ENCODE measurements around the gene RANBP17. TPM values are rescaled to one million over a fixed set of nuclear protein-coding genes. Genes with fewer than 3 reads are reported as not detected.

RANBP17 gene
- total and polyA plus RNA-seq, 7 experiments from 2014 or later, result 3.0 TPM; not detected in 6

- DNase-seq (no peak), ATAC-seq (no peak)
- Mint-ChIP-seq H3K27me3 (peaks cover 57 to 76% (median 68%) of the 10 kb centered on the region in 5 donors), H3K36me3 (no peaks in the 10 kb centered on the region), H3K27ac (peak overlapping the region in 1 of 9 donors; percentile 50), H3K4me3 (no peak overlapping the region), H3K4me1 (peaks cover 5 to 25% (median 10%) of the 10 kb centered on the region in 7 donors), H3K9me3 (no peaks in the 10 kb centered on the region)
- no peaks in the 10 kb centered on the region for H3K36me3 ChIP-seq (ENCODE audit: control insufficient read depth in 2 of 3, insufficient read depth in 3 of 3, low read length in 3 of 3)
- CTCF ChIA-PET, result no interaction called here
- H3K4me3 ChIP-seq (ENCODE audit: low read length), result no peak overlapping the region
- no peaks in the 10 kb centered on the region for H3K9me3 ChIP-seq (ENCODE audit: control insufficient read depth in 2 of 3, low read length in 3 of 3)
- intact Hi-C loops (cut with micrococcal nuclease), result no loop called here
- POLR2A ChIA-PET, result no interaction called here
- no peaks in the 10 kb centered on the region for H3K4me1 ChIP-seq (ENCODE audit: control insufficient read depth in 2 of 2, insufficient read depth in 2 of 2, low read length in 2 of 2)
- no peak overlapping the region for H3K27ac ChIP-seq (ENCODE audit: low read depth, low read length)
- H3K27me3 ChIP-seq (ENCODE audit: control insufficient read depth in 2 of 2, insufficient read depth in 2 of 2, low read length in 2 of 2), result peaks cover 0 to 7% of the 10 kb centered on the region in 2 donors
Measured at GRCh38 chr5:171306781-171307591, 445.2 kb downstream of the RANBP17 start.

- H3K4me3 Mint-ChIP-seq, result peak overlapping the region in 3 of 10 donors; percentile 4 to 39 (median 30)
- no peaks in the 10 kb centered on the region for H3K36me3 ChIP-seq (ENCODE audit: control insufficient read depth in 2 of 3, insufficient read depth in 3 of 3, low read length in 3 of 3)
- ChIA-PET CTCF (no interaction called here), POLR2A (no interaction called here)
- H3K27ac Mint-ChIP-seq, result peak overlapping the region in 1 of 9 donors; percentile 50
- peaks cover 0 to 3% (median 0%) of the 10 kb centered on the region in 11 donors for H3K9me3 Mint-ChIP-seq
- peaks cover 7 to 31% (median 14%) of the 10 kb centered on the region in 7 donors for H3K4me1 Mint-ChIP-seq
- no peaks in the 10 kb centered on the region for H3K9me3 ChIP-seq (ENCODE audit: control insufficient read depth in 2 of 3, low read length in 3 of 3)
- DNase-seq (no peak), ATAC-seq (no peak)
- intact Hi-C loops (cut with micrococcal nuclease), result no loop called here
- peaks cover 0 to 7% of the 10 kb centered on the region in 2 donors for H3K27me3 ChIP-seq (ENCODE audit: control insufficient read depth in 2 of 2, insufficient read depth in 2 of 2, low read length in 2 of 2)
- no peaks in the 10 kb centered on the region for H3K4me1 ChIP-seq (ENCODE audit: control insufficient read depth in 2 of 2, insufficient read depth in 2 of 2, low read length in 2 of 2)
- H3K27me3 Mint-ChIP-seq, result peaks cover 58 to 79% (median 67%) of the 10 kb centered on the region in 5 donors
- H3K36me3 Mint-ChIP-seq, result peaks cover 0 to 3% (median 2%) of the 10 kb centered on the region in 5 donors
- H3K27ac ChIP-seq (ENCODE audit: low read depth, low read length), result no peak overlapping the region
- H3K4me3 ChIP-seq (ENCODE audit: low read length), result no peak overlapping the region
Measured at GRCh38 chr5:171307789-171308452, 446.1 kb downstream of the RANBP17 start.

- CTCF ChIA-PET, result no interaction called here
- DNase-seq, result no peak
- Mint-ChIP-seq H3K36me3 (peaks cover 0 to 6% (median 5%) of the 10 kb centered on the region in 5 donors), H3K4me3 (peak within 1 kb of the TSS in 2 of 10 donors; percentile 30 to 61), H3K27ac (peak within 1 kb of the TSS in 1 of 9 donors; percentile 76), H3K9me3 (peaks cover 0 to 5% (median 0%) of the 10 kb centered on the region in 11 donors), H3K4me1 (peaks cover 11 to 37% (median 20%) of the 10 kb centered on the region in 7 donors), H3K27me3 (peaks cover 56 to 79% (median 67%) of the 10 kb centered on the region in 5 donors)
- POLR2A ChIA-PET, result no interaction called here
- peaks cover 0 to 6% of the 10 kb centered on the region in 2 donors for H3K27me3 ChIP-seq (ENCODE audit: control insufficient read depth in 2 of 2, insufficient read depth in 2 of 2, low read length in 2 of 2)
- ATAC-seq, result no peak
- no peaks in the 10 kb centered on the region for H3K4me1 ChIP-seq (ENCODE audit: control insufficient read depth in 2 of 2, insufficient read depth in 2 of 2, low read length in 2 of 2)
- no peaks in the 10 kb centered on the region for H3K36me3 ChIP-seq (ENCODE audit: control insufficient read depth in 2 of 3, insufficient read depth in 3 of 3, low read length in 3 of 3)
- no peak within 1 kb of the TSS for H3K27ac ChIP-seq (ENCODE audit: low read depth, low read length)
- intact Hi-C loops (cut with micrococcal nuclease), result no loop called here
- no peaks in the 10 kb centered on the region for H3K9me3 ChIP-seq (ENCODE audit: control insufficient read depth in 2 of 3, low read length in 3 of 3)
- H3K4me3 ChIP-seq (ENCODE audit: low read length), result no peak within 1 kb of the TSS
Measured at GRCh38 chr5:171308453-171309275, 446.8 kb downstream of the RANBP17 start, which contains the start of gene TLX3. Gene TLX3 (plus strand): TSS chr5:171309248. CDS start chr5:171309366, 118 bp downstream.

DNA sequence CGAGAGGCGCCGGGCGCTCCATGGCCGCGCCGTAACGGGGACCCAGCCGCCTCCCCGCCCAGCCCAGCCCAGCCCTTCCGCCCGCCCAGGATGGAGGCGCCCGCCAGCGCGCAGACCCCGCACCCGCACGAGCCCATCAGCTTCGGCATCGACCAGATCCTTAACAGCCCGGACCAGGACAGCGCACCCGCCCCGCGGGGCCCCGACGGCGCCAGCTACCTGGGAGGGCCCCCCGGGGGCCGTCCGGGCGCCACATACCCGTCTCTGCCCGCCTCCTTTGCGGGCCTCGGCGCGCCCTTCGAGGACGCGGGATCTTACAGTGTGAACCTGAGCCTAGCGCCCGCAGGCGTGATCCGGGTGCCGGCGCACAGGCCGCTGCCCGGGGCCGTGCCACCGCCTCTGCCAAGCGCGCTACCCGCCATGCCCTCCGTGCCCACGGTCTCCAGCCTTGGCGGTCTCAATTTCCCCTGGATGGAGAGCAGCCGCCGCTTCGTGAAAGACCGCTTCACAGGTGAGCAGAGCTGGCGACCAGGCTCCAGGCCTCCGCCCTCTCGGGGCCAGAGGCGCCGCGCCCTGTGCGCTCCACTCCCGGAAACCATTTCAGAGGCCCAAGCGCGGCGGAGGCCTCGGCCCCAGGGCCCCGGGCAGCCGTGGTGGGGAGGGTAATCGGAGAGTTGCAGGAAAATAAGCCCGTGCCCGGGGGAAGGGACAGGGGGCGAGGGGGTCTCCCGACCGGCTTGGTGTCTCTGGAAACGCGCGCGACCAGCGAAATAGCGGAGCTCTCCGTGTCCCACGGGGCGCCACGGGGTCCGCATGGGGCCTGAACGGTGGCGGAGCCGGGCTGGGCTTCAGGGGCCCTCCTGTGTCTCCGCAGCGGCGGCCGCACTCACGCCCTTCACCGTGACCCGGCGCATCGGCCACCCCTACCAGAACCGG lies 447.7 kb downstream of the RANBP17 start:
- H3K27me3 ChIP-seq (ENCODE audit: control insufficient read depth in 2 of 2, insufficient read depth in 2 of 2, low read length in 2 of 2), result peaks cover 0 to 3% of the 10 kb centered on the region in 2 donors
- CTCF ChIA-PET, result no interaction called here

DNA sequence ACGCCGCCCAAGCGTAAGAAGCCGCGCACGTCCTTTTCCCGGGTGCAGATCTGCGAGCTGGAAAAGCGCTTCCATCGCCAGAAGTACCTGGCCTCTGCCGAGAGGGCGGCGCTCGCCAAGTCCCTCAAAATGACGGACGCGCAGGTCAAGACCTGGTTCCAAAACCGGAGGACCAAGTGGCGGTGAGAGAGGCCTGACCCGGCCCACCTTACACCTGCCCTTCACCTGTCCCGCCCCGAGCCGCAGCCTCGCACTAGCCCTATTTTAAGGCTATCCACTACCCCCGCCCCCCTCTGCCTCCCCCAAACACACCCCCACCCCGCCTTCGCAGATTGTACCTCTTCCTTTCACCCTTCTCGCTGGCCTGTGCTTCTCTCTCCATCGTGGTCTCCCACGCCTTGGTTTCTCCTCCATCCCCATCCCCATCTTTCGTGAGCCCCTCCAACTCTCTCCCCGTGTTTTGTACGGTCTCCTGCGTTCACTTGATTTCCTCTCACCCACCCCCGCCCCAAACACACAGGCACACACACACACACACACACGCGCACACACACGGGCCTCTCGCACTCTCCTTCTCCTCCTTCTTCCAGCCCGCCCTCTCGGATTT lies 448.5 kb downstream of the RANBP17 start:
- CTCF ChIA-PET, result no interaction called here
- Histone ChIP-seq H3K4me3 (ENCODE audit: low read length) (no peak overlapping the region), H3K9me3 (ENCODE audit: control insufficient read depth in 2 of 3, low read length in 3 of 3) (no peaks in the 10 kb centered on the region), H3K27ac (ENCODE audit: low read depth, low read length) (no peak overlapping the region), H3K27me3 (ENCODE audit: control insufficient read depth in 2 of 2, insufficient read depth in 2 of 2, low read length in 2 of 2) (no peaks in the 10 kb centered on the region), H3K36me3 (ENCODE audit: control insufficient read depth in 2 of 3, insufficient read depth in 3 of 3, low read length in 3 of 3) (no peaks in the 10 kb centered on the region), H3K4me1 (ENCODE audit: control insufficient read depth in 2 of 2, insufficient read depth in 2 of 2, low read length in 2 of 2) (no peaks in the 10 kb centered on the region)
- Mint-ChIP-seq H3K27ac (peak overlapping the region in 1 of 9 donors; percentile 76), H3K36me3 (peaks cover 0 to 6% (median 5%) of the 10 kb centered on the region in 5 donors), H3K9me3 (peaks cover 0 to 5% (median 0%) of the 10 kb centered on the region in 11 donors), H3K4me1 (peaks cover 14 to 41% (median 24%) of the 10 kb centered on the region in 7 donors), H3K4me3 (peak overlapping the region in 3 of 10 donors; percentile 16 to 61 (median 23)), H3K27me3 (peaks cover 51 to 79% (median 63%) of the 10 kb centered on the region in 5 donors)
- DNase-seq (peak in 1 of 9 donors; percentile 26), ATAC-seq (no peak)
- POLR2A ChIA-PET, result no interaction called here
- intact Hi-C loops (cut with micrococcal nuclease), result loop anchor here in 1 of 2 donors (5.0 kb wide), 1 partner anchor 1927 kb away; the partner anchor contains the start of gene NKX2-5

More for the DNA sequence above, 447.7 kb downstream of the RANBP17 start:
- H3K27me3 Mint-ChIP-seq, result peaks cover 56 to 79% (median 66%) of the 10 kb centered on the region in 5 donors
- peak overlapping the region in 1 of 10 donors; percentile 30 for H3K4me3 Mint-ChIP-seq
- no peak for ATAC-seq
- peak in 1 of 9 donors; percentile 22 for DNase-seq
- H3K36me3 Mint-ChIP-seq, result peaks cover 0 to 6% (median 5%) of the 10 kb centered on the region in 5 donors
- H3K27ac Mint-ChIP-seq, result peak overlapping the region in 1 of 9 donors; percentile 76
- no peaks in the 10 kb centered on the region for H3K36me3 ChIP-seq (ENCODE audit: control insufficient read depth in 2 of 3, insufficient read depth in 3 of 3, low read length in 3 of 3)
- H3K4me1 Mint-ChIP-seq, result peaks cover 14 to 41% (median 24%) of the 10 kb centered on the region in 7 donors
- intact Hi-C loops (cut with micrococcal nuclease), result loop anchor here in 1 of 2 donors (5.0 kb wide), 1 partner anchor 1928 kb away; the partner anchor contains the start of gene NKX2-5
- POLR2A ChIA-PET, result no interaction called here
- no peaks in the 10 kb centered on the region for H3K9me3 ChIP-seq (ENCODE audit: control insufficient read depth in 2 of 3, low read length in 3 of 3)
- peaks cover 0 to 5% (median 0%) of the 10 kb centered on the region in 11 donors for H3K9me3 Mint-ChIP-seq
- no peak overlapping the region for H3K27ac ChIP-seq (ENCODE audit: low read depth, low read length)
- H3K4me3 ChIP-seq (ENCODE audit: low read length), result no peak overlapping the region
- no peaks in the 10 kb centered on the region for H3K4me1 ChIP-seq (ENCODE audit: control insufficient read depth in 2 of 2, insufficient read depth in 2 of 2, low read length in 2 of 2)

All from naive thymus-derived CD4-positive, alpha-beta T cell (primary cell).